HL-60 (cell line): ENCODE results near the gene BIRC6.
A peak's percentile ranks its signal among the peaks of the same experiment; 100 is the strongest.

ENCODE experiments used
- DNase-seq, 2 experiments: peaks; one replicate each; pipeline ENCODE4 v3.0.0-alpha.2; 2010 to 2020; ENCODE audit warnings: low read depth in 1 of 2, low spot score in 1 of 2
- H3K27ac ChIP-seq: fragments of 250-450 bp; sonication (Bioruptor Pico); replicated peaks from 2 replicates; pipeline ENCODE4 v1.5.1; 2020; ENCODE audit warnings: mild to moderate bottlenecking, moderate library complexity
- H3K27me3 ChIP-seq: fragments of 250-450 bp; sonication (Bioruptor Pico); 2 replicates; pipeline ENCODE4 v1.5.1; 2021; ENCODE audit warnings: mild to moderate bottlenecking, moderate library complexity; ENCODE audit not compliant: insufficient read depth, poor library complexity, severe bottlenecking
- H3K4me3 ChIP-seq: replicated peaks from 2 replicates; pipeline ENCODE4 v1.5.1; 2011; ENCODE audit warnings: mild to moderate bottlenecking, control low read depth, low read length; ENCODE audit not compliant: insufficient read depth
- GABPA ChIP-seq: IDR thresholded peaks from 2 replicates; pipeline ENCODE4 v1.6.1; 2012; ENCODE audit warnings: low read depth
- POLR2AphosphoS5 ChIP-seq: IDR thresholded peaks from 2 replicates; pipeline ENCODE4 v1.6.1; 2012; ENCODE audit warnings: low read depth
- SPI1 ChIP-seq: IDR thresholded peaks from 2 replicates; pipeline ENCODE4 v1.6.1; 2012; ENCODE audit warnings: low read depth, mild to moderate bottlenecking, borderline replicate concordance
- TF ChIP-seq, protein P1 (sequence below): IDR thresholded peaks from one replicate; pipeline ENCODE4 v1.5.1; 2011; ENCODE audit warnings: low read length, control low read depth, inconsistent platforms; ENCODE audit not compliant: insufficient read depth
- TF ChIP-seq, protein P2 (sequence below): IDR thresholded peaks from 2 replicates; pipeline ENCODE4 v1.6.1; 2012; ENCODE audit warnings: low read depth; ENCODE audit not compliant: insufficient replicate concordance

BIRC6 gene

DNA sequence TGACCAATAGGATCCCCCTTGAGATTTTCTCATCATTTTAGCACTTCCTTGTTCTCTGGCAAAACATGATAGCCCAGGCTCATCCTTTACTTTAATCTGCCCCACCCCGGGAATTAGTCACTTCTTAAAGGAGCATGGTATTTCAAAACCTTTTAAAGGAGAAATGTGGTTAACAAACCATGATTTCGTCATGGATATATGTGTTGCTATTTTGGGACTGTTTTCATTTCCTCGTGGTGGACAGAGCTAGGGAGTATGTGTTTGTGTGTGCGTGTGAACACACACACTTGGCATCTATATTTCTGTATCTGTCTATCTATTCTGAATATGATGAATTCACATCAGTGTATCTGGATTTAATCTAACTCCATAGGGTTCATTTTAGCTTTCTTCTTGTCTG is 128.1 kb downstream of the BIRC6 start:
- peak overlapping the region; percentile 53 for H3K27ac ChIP-seq
- DNase-seq = peak; percentile 82 to 84
- H3K4me3 ChIP-seq = no peak overlapping the region
- H3K27me3 ChIP-seq = no peaks in the 10 kb centered on the region
- TF ChIP-seq POLR2AphosphoS5 = no peak
- TF ChIP-seq SPI1 = peak; percentile 73

DNA sequence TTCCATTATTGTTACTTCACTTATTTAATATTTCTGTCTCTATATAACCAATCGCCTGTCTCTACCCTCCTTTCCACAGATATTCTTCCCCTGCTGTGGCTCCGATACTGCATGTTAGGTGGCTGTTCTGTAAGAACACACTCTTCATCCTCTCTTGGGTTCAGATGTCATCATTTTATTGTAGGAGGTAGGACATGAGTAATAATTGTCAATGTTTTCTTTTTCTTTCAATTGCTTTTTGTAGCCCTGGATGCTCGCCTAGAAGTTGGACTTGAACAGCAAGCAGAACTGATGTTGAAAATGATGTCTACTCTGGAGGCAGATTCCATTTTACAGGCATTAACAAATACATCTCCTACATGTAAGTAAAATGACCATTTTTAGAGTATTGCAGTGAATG is 128.6 kb downstream of the BIRC6 start:
- TF ChIP-seq, protein P1, sequence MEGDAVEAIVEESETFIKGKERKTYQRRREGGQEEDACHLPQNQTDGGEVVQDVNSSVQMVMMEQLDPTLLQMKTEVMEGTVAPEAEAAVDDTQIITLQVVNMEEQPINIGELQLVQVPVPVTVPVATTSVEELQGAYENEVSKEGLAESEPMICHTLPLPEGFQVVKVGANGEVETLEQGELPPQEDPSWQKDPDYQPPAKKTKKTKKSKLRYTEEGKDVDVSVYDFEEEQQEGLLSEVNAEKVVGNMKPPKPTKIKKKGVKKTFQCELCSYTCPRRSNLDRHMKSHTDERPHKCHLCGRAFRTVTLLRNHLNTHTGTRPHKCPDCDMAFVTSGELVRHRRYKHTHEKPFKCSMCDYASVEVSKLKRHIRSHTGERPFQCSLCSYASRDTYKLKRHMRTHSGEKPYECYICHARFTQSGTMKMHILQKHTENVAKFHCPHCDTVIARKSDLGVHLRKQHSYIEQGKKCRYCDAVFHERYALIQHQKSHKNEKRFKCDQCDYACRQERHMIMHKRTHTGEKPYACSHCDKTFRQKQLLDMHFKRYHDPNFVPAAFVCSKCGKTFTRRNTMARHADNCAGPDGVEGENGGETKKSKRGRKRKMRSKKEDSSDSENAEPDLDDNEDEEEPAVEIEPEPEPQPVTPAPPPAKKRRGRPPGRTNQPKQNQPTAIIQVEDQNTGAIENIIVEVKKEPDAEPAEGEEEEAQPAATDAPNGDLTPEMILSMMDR = no peak
- TF ChIP-seq, protein P2, sequence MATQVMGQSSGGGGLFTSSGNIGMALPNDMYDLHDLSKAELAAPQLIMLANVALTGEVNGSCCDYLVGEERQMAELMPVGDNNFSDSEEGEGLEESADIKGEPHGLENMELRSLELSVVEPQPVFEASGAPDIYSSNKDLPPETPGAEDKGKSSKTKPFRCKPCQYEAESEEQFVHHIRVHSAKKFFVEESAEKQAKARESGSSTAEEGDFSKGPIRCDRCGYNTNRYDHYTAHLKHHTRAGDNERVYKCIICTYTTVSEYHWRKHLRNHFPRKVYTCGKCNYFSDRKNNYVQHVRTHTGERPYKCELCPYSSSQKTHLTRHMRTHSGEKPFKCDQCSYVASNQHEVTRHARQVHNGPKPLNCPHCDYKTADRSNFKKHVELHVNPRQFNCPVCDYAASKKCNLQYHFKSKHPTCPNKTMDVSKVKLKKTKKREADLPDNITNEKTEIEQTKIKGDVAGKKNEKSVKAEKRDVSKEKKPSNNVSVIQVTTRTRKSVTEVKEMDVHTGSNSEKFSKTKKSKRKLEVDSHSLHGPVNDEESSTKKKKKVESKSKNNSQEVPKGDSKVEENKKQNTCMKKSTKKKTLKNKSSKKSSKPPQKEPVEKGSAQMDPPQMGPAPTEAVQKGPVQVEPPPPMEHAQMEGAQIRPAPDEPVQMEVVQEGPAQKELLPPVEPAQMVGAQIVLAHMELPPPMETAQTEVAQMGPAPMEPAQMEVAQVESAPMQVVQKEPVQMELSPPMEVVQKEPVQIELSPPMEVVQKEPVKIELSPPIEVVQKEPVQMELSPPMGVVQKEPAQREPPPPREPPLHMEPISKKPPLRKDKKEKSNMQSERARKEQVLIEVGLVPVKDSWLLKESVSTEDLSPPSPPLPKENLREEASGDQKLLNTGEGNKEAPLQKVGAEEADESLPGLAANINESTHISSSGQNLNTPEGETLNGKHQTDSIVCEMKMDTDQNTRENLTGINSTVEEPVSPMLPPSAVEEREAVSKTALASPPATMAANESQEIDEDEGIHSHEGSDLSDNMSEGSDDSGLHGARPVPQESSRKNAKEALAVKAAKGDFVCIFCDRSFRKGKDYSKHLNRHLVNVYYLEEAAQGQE = no peak
- TF ChIP-seq POLR2AphosphoS5 = no peak
- no peaks in the 10 kb centered on the region for H3K27me3 ChIP-seq
- H3K27ac ChIP-seq = peak overlapping the region; percentile 53
- H3K4me3 ChIP-seq = no peak overlapping the region
- DNase-seq = no peak

DNA sequence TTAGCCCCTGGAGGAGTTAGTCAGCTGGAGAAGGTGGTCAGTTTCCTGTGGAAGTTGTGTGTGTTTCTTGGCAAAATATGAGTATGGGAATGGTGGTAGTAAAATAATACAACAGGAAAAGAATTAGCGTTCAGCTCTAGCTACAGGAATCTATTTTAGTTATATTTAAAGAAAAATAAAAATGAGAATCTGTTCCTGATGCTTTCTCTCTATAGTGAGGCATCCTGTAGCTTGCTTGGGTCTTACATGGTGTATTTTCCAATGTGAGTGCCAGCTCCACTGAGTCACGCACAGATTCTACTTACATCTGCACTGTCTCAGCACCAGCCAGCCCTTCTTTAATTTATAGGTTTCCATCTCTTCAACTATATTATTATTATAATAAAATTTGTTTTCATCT is 132.2 kb downstream of the BIRC6 start:
- TF ChIP-seq, protein P2 = no peak
- TF ChIP-seq GABPA (no peak), SPI1 (no peak), POLR2AphosphoS5 (no peak)
- TF ChIP-seq, protein P1 = no peak
- H3K27ac ChIP-seq = no peak overlapping the region

DNA sequence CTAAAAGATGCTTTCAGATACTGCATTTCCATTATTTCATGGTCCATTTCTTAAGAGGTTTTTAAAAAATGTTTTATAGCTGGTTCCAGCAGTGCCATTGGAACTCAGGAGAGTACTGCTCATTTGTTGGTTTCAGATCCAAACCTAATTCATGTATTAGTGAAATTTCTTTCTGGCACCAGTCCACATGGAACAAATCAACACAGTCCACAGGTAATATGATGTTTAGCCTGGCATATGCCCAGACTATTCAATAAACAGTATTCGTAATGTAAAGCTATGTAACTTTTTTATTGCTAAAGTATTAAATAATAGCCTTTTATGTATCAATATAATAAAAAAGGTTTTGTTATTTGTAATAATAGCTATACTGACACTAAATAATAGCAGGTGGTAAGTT is 134.5 kb downstream of the BIRC6 start:
- DNase-seq = no peak

More for the DNA sequence above, 132.2 kb downstream of the BIRC6 start:
- H3K27me3 ChIP-seq = no peaks in the 10 kb centered on the region
- no peak for DNase-seq
- H3K4me3 ChIP-seq = no peak overlapping the region

More for the DNA sequence above, 134.5 kb downstream of the BIRC6 start:
- H3K27ac ChIP-seq = no peak overlapping the region
- no peaks in the 10 kb centered on the region for H3K27me3 ChIP-seq
- TF ChIP-seq GABPA (no peak), SPI1 (no peak)
- TF ChIP-seq, protein P2 = no peak
- TF ChIP-seq, protein P1 = no peak
- H3K4me3 ChIP-seq = no peak overlapping the region
